Naive B cell (primary cell): ENCODE data around the gene NFAM1. TPM values are rescaled to one million over a fixed set of nuclear protein-coding genes. Genes with fewer than 3 reads are reported as not detected.

Source experiments
- ATAC-seq, 2 donors: fragments of 150-1000 bp; cut with Tn5 transposase; 2 replicates each; pipeline ENCODE4 v1.10.0; 2021; ENCODE audit warnings: low read depth in 2 of 2, mild to moderate bottlenecking in 2 of 2, moderate library complexity in 2 of 2
- DNase-seq: peaks from one replicate; pipeline ENCODE4 v3.0.0; 2022
- H3K27ac Mint-ChIP-seq, 6 donors: one replicate each; pipeline ENCODE4 v1.8.0; 2020 to 2022; ENCODE audit warnings: mild to moderate bottlenecking in 6 of 6, mixed read lengths in 6 of 6, moderate library complexity in 5 of 6, inconsistent platforms in 2 of 6
- H3K27me3 Mint-ChIP-seq, 3 donors: one replicate each; pipeline ENCODE4 v1.8.0; 2021 to 2022; ENCODE audit warnings: mixed read lengths in 3 of 3, mild to moderate bottlenecking in 1 of 3
- H3K36me3 Mint-ChIP-seq, 2 donors: one replicate each; pipeline ENCODE4 v1.8.0; 2020 to 2022; ENCODE audit warnings: mixed read lengths in 2 of 2, inconsistent platforms in 1 of 2, mild to moderate bottlenecking in 1 of 2
- H3K4me1 Mint-ChIP-seq, 3 donors: one replicate each; pipeline ENCODE4 v1.8.0; 2020 to 2022; ENCODE audit warnings: mixed read lengths in 3 of 3, inconsistent platforms in 1 of 3, mild to moderate bottlenecking in 1 of 3, moderate library complexity in 1 of 3
- H3K4me3 Mint-ChIP-seq, 8 donors: one replicate each; pipeline ENCODE4 v1.8.0; 2020 to 2022; ENCODE audit warnings: mild to moderate bottlenecking in 8 of 8, mixed read lengths in 8 of 8, moderate library complexity in 8 of 8, inconsistent platforms in 2 of 8
- H3K9me3 Mint-ChIP-seq, 7 donors: one replicate each; pipeline ENCODE4 v1.8.0; 2020 to 2022; ENCODE audit warnings: mixed read lengths in 7 of 7, mild to moderate bottlenecking in 5 of 7, inconsistent platforms in 2 of 7, moderate library complexity in 1 of 7
- polyA plus RNA-seq, 6 donors: library from polyadenylated mRNA; unstranded; fragments of 300-500 nt; fragmentation: Illumina TruSeq; gene quantifications; one replicate each; pipeline ENCODE4 v1.2.3, GENCODE V29; 2021; ENCODE audit warnings: low read depth in 6 of 6

Gene NFAM1
- polyA plus RNA-seq, 6 donors from 2014 or later: 0.47 to 0.93 (median 0.62) TPM; not detected in 2

DNA sequence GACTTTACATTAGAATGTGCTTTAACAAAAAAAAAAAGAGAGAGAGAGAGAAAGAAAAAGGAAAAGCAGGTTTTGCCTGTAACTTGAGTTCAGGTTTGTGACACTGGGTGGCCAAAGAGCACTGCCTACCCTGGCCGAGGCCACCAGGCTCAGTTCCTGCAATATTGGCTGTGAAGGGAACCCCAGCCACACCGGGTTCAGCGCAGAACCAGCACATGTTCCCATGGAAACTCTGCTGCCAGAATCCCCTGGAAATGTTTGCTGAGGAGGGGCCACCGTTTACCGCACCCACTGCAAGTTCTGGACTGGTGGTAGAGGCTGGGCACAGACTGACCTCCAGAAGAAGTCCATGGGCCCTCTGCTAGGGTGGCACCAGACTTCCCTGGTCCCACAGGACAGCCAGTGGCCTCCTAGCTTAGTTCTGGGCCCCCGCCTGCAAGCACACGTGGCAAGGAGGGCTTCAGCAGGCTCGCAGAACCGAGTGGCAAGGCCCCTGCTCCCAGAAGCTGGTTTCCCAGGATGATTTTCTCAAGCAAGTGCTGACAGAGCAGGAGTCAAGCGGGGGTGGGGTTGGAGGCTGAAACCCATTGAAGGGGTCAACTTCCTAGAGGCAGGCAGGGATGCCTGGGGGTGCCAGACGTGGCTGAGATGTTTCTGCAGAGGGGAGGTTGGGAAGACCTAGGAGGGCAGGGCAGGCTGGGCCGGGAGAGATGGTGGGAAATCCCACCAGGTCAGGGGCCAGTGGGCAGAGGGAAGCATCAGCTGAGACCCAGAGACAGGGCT lies 51.2 kb downstream of the NFAM1 start:
- Mint-ChIP-seq H3K27ac (peak overlapping the region in 3 of 6 donors; percentile 52 to 79 (median 54)), H3K4me3 (no peak overlapping the region), H3K27me3 (peaks cover 17 to 82% (median 53%) of the 10 kb centered on the region in 3 donors), H3K36me3 (no peaks in the 10 kb centered on the region), H3K4me1 (peaks cover 0 to 5% (median 1%) of the 10 kb centered on the region in 3 donors), H3K9me3 (no peaks in the 10 kb centered on the region)
- ATAC-seq (no peak), DNase-seq (no peak)

DNA sequence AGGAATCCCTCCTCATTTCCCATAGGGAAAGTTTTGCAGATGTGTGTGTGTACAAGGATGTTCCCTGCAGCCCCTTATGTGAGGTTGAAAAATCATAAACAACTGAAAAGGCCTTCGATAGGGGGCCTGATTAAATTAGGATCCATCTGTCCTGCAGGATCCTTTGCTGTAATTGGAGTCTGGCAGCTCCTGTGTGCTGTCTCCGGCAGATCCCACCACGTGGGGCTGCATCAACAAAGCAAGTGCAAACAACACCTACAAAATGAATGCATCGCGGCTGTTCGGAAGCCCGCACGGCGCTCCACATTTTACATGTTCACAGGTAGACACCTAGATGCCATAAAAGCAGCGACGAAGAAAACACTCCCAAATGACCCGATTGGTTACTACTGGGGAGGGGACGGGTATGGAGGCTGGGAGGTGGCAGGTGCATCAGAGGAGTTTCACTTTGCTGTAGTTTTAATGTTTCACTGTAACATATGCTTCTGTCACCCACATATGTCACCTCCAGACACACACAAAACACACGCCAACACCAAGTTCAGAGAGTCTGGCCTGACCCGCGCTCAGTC lies 52.2 kb downstream of the NFAM1 start:
- Mint-ChIP-seq H3K9me3 (no peaks in the 10 kb centered on the region), H3K36me3 (no peaks in the 10 kb centered on the region), H3K27me3 (peaks cover 17 to 79% (median 53%) of the 10 kb centered on the region in 3 donors), H3K4me1 (peaks cover 0 to 5% (median 3%) of the 10 kb centered on the region in 3 donors), H3K27ac (no peak overlapping the region), H3K4me3 (peak overlapping the region in 1 of 8 donors; percentile 52)
- DNase-seq (no peak), ATAC-seq (no peak)

DNA sequence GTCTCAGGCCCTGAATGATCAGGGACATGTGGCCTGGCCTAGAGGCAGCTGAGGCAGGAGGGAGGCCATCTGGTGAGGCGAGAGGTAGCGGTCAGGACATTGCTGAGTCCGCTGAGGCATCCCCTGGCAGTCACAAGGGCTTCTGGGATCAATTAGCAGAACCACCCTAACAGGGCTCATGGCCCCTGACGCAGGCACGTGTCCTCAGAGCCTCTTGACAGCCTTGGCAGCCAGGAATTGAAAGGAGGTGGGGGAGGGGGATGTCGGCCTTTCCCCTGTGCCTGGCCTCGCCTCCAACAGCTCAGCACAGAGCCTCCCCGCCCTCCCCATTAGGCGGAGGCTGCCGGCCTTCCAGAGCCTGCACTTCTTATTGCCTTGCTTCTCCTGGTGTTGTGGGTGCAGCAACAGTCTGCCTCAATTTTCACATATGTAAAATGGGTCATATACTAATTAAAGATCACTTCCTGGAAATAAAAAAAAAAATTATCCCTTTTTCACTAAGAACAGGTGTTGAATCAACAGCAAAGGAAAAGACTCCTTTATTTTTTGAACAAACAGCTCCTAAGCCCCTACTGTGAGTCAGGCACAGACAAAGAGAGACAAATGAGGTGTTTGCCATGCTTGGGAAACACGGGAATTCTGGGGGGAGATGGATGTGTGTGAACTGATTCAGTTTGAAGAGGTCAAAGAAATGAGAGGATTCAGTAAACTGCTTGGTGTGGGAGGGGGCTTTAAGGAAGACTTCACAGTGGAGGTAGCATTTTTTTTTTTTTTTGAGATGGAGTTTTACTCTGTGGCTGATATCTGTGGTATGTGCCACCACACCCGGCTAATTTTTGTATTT lies 55.3 kb downstream of the NFAM1 start:
- Mint-ChIP-seq H3K4me1 (peaks cover 4 to 7% (median 5%) of the 10 kb centered on the region in 3 donors), H3K36me3 (no peaks in the 10 kb centered on the region), H3K27me3 (peaks cover 24 to 71% (median 40%) of the 10 kb centered on the region in 3 donors), H3K4me3 (no peak overlapping the region), H3K27ac (no peak overlapping the region), H3K9me3 (no peaks in the 10 kb centered on the region)
- no peak for ATAC-seq
- DNase-seq: no peak

DNA sequence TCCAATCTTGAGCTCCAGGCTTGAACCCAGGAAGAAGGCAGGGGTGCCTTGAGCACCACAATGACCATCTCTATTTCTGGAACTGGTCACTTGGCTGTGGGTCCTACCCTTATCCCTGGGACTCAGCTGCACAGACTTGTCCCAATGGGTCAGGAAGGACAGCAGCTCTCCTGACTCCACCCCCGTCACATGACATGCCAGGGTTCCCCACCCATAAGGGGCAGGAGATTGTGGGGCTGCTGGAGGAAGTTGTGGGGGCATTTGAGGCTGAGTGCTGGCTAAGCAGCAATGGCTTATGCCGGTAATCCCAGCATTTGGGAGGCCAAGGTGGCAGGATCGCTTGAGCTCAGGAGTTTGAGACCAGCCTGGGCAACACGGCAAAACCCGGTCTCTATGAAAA lies 56.2 kb downstream of the NFAM1 start:
- no peaks in the 10 kb centered on the region for H3K36me3 Mint-ChIP-seq
- no peak for ATAC-seq

DNA sequence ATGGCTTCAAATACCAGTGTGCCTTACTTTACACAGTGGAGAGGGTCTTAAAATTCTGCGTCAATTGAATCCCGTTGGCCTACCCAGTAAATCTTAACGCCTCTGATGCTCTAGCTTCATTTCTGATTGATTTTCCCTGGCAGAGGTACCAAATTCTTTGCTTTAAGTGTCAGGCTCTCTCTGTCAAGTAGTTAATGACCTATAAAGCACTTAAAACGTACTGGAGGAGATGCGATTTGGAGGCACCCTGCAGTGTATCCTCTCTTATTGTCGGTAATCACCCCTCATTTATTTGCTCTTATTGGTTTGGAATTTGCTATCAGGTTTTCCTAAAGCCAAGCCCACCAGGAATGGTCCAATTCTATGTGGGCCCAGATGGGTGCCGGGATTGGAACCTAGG lies 59.2 kb downstream of the NFAM1 start:
- H3K9me3 Mint-ChIP-seq: no peaks in the 10 kb centered on the region
- H3K4me3 Mint-ChIP-seq: peak overlapping the region in 1 of 8 donors; percentile 34
- no peaks in the 10 kb centered on the region for H3K36me3 Mint-ChIP-seq
- ATAC-seq: no peak
- peaks cover 23 to 61% (median 29%) of the 10 kb centered on the region in 3 donors for H3K27me3 Mint-ChIP-seq
- H3K4me1 Mint-ChIP-seq: peaks cover 12 to 15% (median 14%) of the 10 kb centered on the region in 3 donors
- no peak overlapping the region for H3K27ac Mint-ChIP-seq
- no peak for DNase-seq

More for the DNA sequence above, 56.2 kb downstream of the NFAM1 start:
- H3K27ac Mint-ChIP-seq: peak overlapping the region in 1 of 6 donors; percentile 61
- peaks cover 4 to 7% (median 5%) of the 10 kb centered on the region in 3 donors for H3K4me1 Mint-ChIP-seq
- H3K4me3 Mint-ChIP-seq: no peak overlapping the region
- no peaks in the 10 kb centered on the region for H3K9me3 Mint-ChIP-seq
- no peak for DNase-seq
- peaks cover 24 to 69% (median 33%) of the 10 kb centered on the region in 3 donors for H3K27me3 Mint-ChIP-seq

DNA sequence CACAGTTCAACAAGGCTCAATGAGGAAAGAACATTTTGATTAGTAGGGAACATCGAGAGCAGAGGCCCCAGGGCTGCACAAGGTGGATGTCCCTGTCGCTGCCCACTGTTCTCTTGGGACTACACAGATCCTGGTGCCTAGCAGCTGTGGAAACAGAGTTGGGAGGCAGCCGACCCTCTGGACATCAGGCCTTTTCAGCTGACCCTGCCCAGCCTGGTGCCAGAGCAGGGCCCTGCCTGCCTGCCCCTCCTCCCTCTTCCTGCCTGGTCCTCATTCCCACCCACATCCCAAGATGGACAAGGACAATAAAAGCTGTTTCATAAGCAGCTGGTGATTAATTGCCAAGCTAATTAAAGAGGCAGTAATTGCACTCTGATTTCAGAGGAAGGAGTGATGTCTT lies 60.7 kb downstream of the NFAM1 start:
- Mint-ChIP-seq H3K4me3 (peak overlapping the region in 2 of 8 donors; percentile 35 to 44), H3K27ac (peak overlapping the region in 1 of 6 donors; percentile 15), H3K36me3 (no peaks in the 10 kb centered on the region), H3K9me3 (peaks cover 0 to 2% (median 0%) of the 10 kb centered on the region in 7 donors), H3K4me1 (peaks cover 12 to 22% (median 18%) of the 10 kb centered on the region in 3 donors), H3K27me3 (peaks cover 28 to 61% (median 32%) of the 10 kb centered on the region in 3 donors)
- ATAC-seq: no peak
- no peak for DNase-seq

DNA sequence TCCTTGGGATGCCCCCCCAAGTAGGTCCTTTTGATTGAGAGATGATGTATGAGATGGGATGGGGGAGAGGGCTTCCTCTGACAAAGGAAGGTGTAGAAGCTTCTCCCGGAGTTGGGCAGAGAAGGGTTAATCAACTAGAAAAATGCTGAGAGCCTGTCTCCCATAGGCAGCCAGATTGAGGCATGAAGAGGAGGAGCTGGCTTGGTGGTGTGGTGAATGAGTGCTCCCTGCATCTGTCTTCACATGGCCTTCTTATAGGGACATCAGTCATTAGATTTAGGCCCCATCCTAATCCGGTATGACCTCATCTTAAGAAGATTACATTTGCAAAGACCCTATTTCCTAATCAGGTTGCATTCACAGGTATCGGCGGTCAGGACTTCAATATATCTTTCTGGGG lies 61.1 kb downstream of the NFAM1 start:
- Mint-ChIP-seq H3K4me3 (peak overlapping the region in 6 of 8 donors; percentile 6 to 74 (median 46)), H3K27me3 (peaks cover 30 to 61% (median 32%) of the 10 kb centered on the region in 3 donors), H3K9me3 (peaks cover 0 to 2% (median 0%) of the 10 kb centered on the region in 7 donors), H3K36me3 (no peaks in the 10 kb centered on the region), H3K27ac (peak overlapping the region in 1 of 6 donors; percentile 15), H3K4me1 (peaks cover 12 to 22% (median 18%) of the 10 kb centered on the region in 3 donors)
- ATAC-seq: no peak
- no peak for DNase-seq

DNA sequence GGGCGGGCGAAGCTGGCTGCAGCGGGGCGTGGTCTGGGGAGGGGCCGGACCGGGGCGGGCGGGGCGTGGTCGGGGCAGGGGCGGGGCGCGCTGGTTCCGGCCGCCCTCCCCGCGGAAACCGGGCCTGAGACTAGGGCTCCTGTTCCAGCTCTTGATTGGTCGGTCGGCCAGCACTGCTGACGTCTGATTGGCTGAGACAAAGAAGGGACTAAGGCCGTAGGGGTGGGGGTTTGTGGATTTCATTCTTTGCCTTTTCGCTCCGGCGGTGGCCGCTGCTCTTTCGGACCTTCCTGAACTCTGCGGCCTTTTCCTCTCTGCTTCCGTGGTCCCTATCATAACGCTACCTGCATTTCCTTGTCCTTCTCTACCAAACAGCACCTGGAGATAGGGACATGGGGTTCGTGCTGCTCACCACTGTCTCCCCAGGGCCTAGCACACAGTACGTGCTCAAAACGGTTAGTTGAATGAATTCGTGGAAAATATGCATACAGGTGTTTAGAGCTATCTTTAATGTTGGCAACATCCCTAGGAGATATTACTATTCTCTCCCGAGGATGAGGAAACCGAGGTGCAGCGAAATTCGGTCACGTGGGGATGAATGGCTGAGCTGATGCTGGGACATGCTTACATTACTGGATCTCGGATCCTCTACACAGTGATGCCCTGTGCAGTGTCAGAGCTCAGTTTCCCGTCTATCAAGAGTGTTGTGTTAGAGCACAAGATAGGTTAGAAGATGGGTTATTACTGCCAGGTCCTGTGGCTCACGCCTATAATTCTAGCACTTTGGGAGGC lies 62.8 kb downstream of the NFAM1 start:
- peaks cover 0 to 2% (median 0%) of the 10 kb centered on the region in 7 donors for H3K9me3 Mint-ChIP-seq
- peaks cover 30 to 65% (median 39%) of the 10 kb centered on the region in 3 donors for H3K27me3 Mint-ChIP-seq
- peak; percentile 93 to 95 for ATAC-seq
- H3K4me1 Mint-ChIP-seq: peaks cover 11 to 22% (median 18%) of the 10 kb centered on the region in 3 donors
- H3K36me3 Mint-ChIP-seq: no peaks in the 10 kb centered on the region
- DNase-seq: peak; percentile 80
- H3K4me3 Mint-ChIP-seq: peak overlapping the region; percentile 86 to 95 (median 92)
- H3K27ac Mint-ChIP-seq: peak overlapping the region in 4 of 6 donors; percentile 29 to 90 (median 43)

DNA sequence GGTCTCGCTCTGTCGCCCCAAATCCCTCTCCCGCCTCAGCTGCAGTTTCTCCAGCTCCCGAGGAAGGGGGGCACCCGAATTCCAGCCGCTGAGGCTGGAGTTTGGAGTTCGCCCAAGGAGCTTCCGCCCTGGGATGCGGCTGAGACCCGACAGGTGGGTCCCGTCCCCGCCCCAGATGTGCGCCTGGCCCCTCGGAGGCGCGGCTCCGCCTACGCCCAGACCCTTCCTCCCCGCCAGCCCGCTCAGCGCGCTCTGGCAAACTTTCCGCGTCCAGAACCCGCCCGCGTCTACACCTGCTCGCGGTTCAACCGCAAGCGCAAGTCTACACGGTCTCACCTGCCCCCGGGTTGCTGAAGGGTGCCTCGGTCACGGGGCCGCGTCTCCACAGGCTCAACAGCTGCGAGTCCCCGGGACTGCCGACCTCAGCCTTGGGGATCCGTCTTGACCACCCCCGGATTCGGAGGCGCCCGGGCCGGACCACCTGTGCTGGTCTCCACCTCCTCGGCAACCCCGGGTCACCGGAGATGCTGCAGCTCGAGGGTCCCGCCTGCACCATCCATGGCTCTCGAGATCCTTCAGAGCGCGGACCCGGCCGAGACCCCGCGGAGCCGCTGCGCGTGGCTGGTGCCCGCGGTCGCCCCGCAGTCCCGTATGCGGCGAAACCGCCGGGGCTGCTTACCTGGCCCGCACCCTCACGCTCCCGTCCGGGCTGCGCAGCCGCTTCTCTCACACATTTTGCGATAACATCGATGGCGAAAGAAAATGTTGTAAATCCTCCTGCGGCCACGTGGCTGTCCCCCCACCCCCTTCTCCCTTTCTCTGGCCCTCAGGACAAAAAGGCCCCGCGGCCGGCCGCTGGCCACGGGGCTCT lies 63.6 kb downstream of the NFAM1 start:
- peak; percentile 29 for DNase-seq
- H3K4me1 Mint-ChIP-seq: peaks cover 11 to 22% (median 18%) of the 10 kb centered on the region in 3 donors
- peaks cover 0 to 2% (median 0%) of the 10 kb centered on the region in 7 donors for H3K9me3 Mint-ChIP-seq
- peak overlapping the region; percentile 86 to 95 (median 92) for H3K4me3 Mint-ChIP-seq
- H3K27ac Mint-ChIP-seq: peak overlapping the region in 2 of 6 donors; percentile 26 to 60
- peak; percentile 27 to 38 for ATAC-seq
- H3K27me3 Mint-ChIP-seq: peaks cover 35 to 63% (median 36%) of the 10 kb centered on the region in 3 donors
- H3K36me3 Mint-ChIP-seq: no peaks in the 10 kb centered on the region

DNA sequence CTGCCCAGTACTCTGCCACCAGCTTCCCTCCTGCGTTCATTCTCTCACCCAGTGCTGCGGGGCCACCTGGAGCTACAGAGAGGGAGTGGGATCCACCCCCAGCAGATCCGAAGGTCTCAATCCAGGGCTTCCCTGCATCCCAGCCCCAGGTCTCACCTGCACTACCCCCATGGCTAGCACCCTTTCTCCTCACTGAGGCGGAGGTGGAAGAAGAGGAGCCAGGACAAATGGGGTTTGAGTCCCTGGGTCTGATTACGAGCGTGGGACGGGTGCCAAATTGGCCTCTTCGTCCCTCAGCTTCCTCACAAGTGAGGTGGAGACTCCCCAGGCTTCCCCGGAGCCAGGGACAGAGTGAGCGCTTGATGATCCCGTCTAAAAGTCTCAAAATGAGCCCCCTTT lies 64.2 kb downstream of the NFAM1 start:
- Mint-ChIP-seq H3K9me3 (peaks cover 0 to 2% (median 0%) of the 10 kb centered on the region in 7 donors), H3K27me3 (peaks cover 31 to 63% (median 33%) of the 10 kb centered on the region in 3 donors), H3K4me3 (peak overlapping the region; percentile 63 to 95 (median 91)), H3K36me3 (no peaks in the 10 kb centered on the region), H3K27ac (peak overlapping the region in 2 of 6 donors; percentile 26 to 60), H3K4me1 (peaks cover 11 to 22% (median 18%) of the 10 kb centered on the region in 3 donors)
- no peak for ATAC-seq
- DNase-seq: no peak

DNA sequence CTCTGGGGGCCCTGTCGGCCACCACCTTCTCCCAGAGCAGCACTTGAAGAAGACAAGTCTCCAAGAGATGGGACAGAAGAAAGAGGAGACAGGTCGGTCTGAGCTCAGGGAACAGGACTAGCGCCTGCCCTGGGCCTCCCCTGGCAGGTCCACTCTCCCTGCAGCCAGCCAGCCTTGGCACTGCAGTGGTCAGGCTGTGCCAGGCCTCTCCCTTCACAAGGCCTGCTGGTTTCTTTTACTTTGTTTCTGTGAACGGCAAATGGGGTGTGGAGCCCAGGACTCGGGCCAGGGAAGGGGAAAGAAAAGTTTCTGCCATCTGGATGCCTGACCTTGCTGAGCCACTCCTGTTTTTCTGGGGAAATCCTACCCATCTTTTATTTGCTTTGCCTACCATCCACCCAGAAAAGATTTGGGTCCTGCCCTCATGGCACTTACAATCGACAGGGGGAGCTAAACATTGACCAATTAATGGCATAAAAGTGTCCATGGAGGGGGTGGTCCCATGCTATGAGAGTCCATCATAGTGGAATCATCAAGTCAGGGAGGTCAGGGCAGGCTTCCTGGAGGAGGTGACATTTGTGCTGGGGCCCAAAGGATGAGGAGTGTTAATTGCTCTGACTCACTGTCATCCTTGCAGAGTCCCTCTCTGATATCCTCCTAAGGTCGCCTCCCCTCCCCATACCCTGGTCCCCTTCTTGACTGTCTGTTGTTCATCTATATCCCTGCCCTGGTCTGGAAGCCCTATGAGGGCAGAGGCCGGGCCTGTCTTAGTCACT lies 65.2 kb downstream of the NFAM1 start:
- Mint-ChIP-seq H3K4me1 (peaks cover 11 to 22% (median 18%) of the 10 kb centered on the region in 3 donors), H3K27ac (no peak overlapping the region), H3K4me3 (peak overlapping the region in 5 of 8 donors; percentile 86 to 95 (median 91)), H3K9me3 (peaks cover 0 to 2% (median 0%) of the 10 kb centered on the region in 7 donors), H3K27me3 (peaks cover 35 to 73% (median 40%) of the 10 kb centered on the region in 3 donors), H3K36me3 (peaks cover 0 to 2% of the 10 kb centered on the region in 2 donors)
- DNase-seq (no peak), ATAC-seq (no peak)
